Neural progenitor cell (in vitro differentiated cells): Measurements from ENCODE around the gene LIMS3.
"Not testable (repeated sequence)": the region's sequence is repeated elsewhere in the genome, so short reads cannot be mapped to it uniquely, and the experiment has no call there.

Source experiments
- EZH2 ChIP-seq: fragments of 200-600 bp; sonication (generic); IDR thresholded peaks from 2 replicates; pipeline ENCODE4 v1.6.1; 2017; ENCODE audit warnings: antibody characterized with exemption, mild to moderate bottlenecking, moderate library complexity
- TF ChIP-seq, protein P1 (sequence below): fragments of 200-600 bp; sonication (generic); IDR thresholded peaks from 2 replicates; pipeline ENCODE4 v1.5.1; 2017; ENCODE audit warnings: antibody characterized with exemption, mild to moderate bottlenecking

DNA sequence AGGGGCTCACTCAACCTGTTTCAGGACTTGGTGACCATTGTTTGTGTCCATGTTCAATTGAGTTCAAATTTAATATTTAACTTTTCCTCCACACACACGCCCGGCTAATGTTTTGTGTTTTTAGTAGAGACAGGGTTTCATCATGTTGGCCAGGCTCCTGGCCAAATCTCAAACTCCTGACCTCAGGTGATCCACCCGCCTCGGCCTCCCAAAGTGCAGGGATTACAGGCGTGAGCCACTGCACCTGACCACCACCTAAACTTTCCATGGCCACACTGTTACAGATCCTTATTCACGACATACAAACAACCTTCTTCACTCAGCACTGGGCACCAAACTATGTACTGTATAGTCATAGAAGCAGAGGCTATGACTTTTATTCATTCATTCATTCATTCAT lies 4.3 kb upstream of the LIMS3 start:
- TF ChIP-seq, protein P1, sequence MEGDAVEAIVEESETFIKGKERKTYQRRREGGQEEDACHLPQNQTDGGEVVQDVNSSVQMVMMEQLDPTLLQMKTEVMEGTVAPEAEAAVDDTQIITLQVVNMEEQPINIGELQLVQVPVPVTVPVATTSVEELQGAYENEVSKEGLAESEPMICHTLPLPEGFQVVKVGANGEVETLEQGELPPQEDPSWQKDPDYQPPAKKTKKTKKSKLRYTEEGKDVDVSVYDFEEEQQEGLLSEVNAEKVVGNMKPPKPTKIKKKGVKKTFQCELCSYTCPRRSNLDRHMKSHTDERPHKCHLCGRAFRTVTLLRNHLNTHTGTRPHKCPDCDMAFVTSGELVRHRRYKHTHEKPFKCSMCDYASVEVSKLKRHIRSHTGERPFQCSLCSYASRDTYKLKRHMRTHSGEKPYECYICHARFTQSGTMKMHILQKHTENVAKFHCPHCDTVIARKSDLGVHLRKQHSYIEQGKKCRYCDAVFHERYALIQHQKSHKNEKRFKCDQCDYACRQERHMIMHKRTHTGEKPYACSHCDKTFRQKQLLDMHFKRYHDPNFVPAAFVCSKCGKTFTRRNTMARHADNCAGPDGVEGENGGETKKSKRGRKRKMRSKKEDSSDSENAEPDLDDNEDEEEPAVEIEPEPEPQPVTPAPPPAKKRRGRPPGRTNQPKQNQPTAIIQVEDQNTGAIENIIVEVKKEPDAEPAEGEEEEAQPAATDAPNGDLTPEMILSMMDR, result not testable (repeated sequence)
- TF ChIP-seq EZH2, result not testable (repeated sequence)
